PC-3 (cell line): Measurements from ENCODE around the gene NIPBL. TPM values are rescaled to one million over a fixed set of nuclear protein-coding genes. Genes with fewer than 3 reads are reported as not detected.

Experiments used
- ATAC-seq: fragments of 200-7000 bp; cut with Tn5 transposase; 2 replicates; pipeline ENCODE4 v1.9.1; 2020; ENCODE audit warnings: mild to moderate bottlenecking, moderate library complexity
- BruUV-seq: library from RNA; stranded (reverse); fragments of 400-500 nt; replicated peaks from 2 replicates; lab custom pipeline; 2021; lab: Mats Ljungman, UMichigan
- CTCF ChIA-PET: fragments of 300-600 bp; sonication (Branson Sonifier 250); formaldehyde crosslinking; loops from one replicate; lab custom pipeline; 2022; ENCODE audit warnings: antibody characterized with exemption; lab: Charles Lee
- POLR2A ChIA-PET: fragments of 300-600 bp; sonication (Branson Sonifier 250); formaldehyde crosslinking; loops from one replicate; lab custom pipeline; 2022; ENCODE audit warnings: antibody characterized with exemption; ENCODE audit not compliant: unreplicated experiment; lab: Charles Lee
- DNase-seq: peaks from one replicate; pipeline ENCODE4 v3.0.0-alpha.2; 2015
- H2AFZ ChIP-seq: fragments of 300-600 bp; sonication (generic); 2 replicates; pipeline ENCODE4 v1.6.0; 2016; ENCODE audit warnings: antibody characterized with exemption, low read length
- H3F3A ChIP-seq: fragments of 300-600 bp; sonication (generic); one replicate; pipeline ENCODE4 v1.6.0; 2017; ENCODE audit warnings: antibody characterized with exemption, low read length, control low read depth, mild to moderate bottlenecking; ENCODE audit not compliant: unreplicated experiment
- H3K27ac ChIP-seq: fragments of 300-600 bp; sonication (generic); 2 replicates; pipeline ENCODE4 v1.5.1; 2016; ENCODE audit warnings: mild to moderate bottlenecking, low read length
- H3K27me3 ChIP-seq: fragments of 300-600 bp; sonication (generic); 2 replicates; pipeline ENCODE4 v1.6.1; 2016; ENCODE audit warnings: low read length, mixed read lengths
- H3K36me3 ChIP-seq: fragments of 300-600 bp; sonication (generic); 2 replicates; pipeline ENCODE4 v1.6.1; 2016; ENCODE audit warnings: low read depth, mixed run types, low read length, mixed read lengths
- H3K4me1 ChIP-seq: fragments of 300-600 bp; sonication (generic); 2 replicates; pipeline ENCODE4 v1.5.1; 2016; ENCODE audit warnings: low read length; ENCODE audit not compliant: insufficient read depth
- H3K4me2 ChIP-seq: fragments of 300-600 bp; sonication (generic); 2 replicates; pipeline ENCODE4 v1.6.0; 2016; ENCODE audit warnings: low read length
- H3K4me3 ChIP-seq: fragments of 300-600 bp; sonication (generic); 2 replicates; pipeline ENCODE4 v1.5.1; 2016; ENCODE audit warnings: mild to moderate bottlenecking, low read length, mixed read lengths
- H3K79me2 ChIP-seq: fragments of 300-600 bp; sonication (generic); 2 replicates; pipeline ENCODE4 v1.6.1; 2017; ENCODE audit warnings: low read length, mixed read lengths
- H3K9ac ChIP-seq: fragments of 300-600 bp; sonication (generic); 2 replicates; pipeline ENCODE4 v1.6.0; 2016; ENCODE audit warnings: mild to moderate bottlenecking, low read length
- H3K9me2 ChIP-seq: fragments of 300-600 bp; sonication (generic); replicated peaks from 2 replicates; pipeline ENCODE4 v1.6.1; 2016; ENCODE audit warnings: mixed run types, low read length, mixed read lengths
- H3K9me3 ChIP-seq: fragments of 300-600 bp; sonication (generic); 2 replicates; pipeline ENCODE4 v1.6.1; 2016; ENCODE audit warnings: low read length, mixed read lengths
- H4K20me1 ChIP-seq: fragments of 300-600 bp; sonication (generic); 2 replicates; pipeline ENCODE4 v1.6.1; 2016; ENCODE audit warnings: low read length, mixed read lengths
- CTCF ChIP-seq: fragments of 300-600 bp; sonication (generic); conservative IDR thresholded peaks from 2 replicates; pipeline ENCODE4 v1.5.1; 2017; ENCODE audit warnings: antibody characterized with exemption, low read depth, mild to moderate bottlenecking, low read length
- EZH2 ChIP-seq: fragments of 300-600 bp; sonication (generic); IDR thresholded peaks from one replicate; pipeline ENCODE4 v1.6.1; 2017; ENCODE audit warnings: antibody characterized with exemption, mild to moderate bottlenecking, low read length; ENCODE audit not compliant: unreplicated experiment
- EZH2phosphoT487 ChIP-seq: fragments of 300-600 bp; sonication (generic); IDR thresholded peaks from 2 replicates; pipeline ENCODE4 v1.6.1; 2018; ENCODE audit warnings: mild to moderate bottlenecking, antibody characterized with exemption, low read length, borderline replicate concordance
- intact Hi-C: fragments of 100-400 bp; cut with micrococcal nuclease; formaldehyde crosslinking; loops from 2 replicates; pipeline ENCODE4 v1.9.0; 2023
- total RNA-seq: library from RNA; depleted of rRNA; stranded (reverse); fragments of >200 nt; gene quantifications from 2 replicates; pipeline ENCODE4 v1.2.3, GENCODE V29; 2014

Gene NIPBL
- total RNA-seq, 1 experiment from 2014 or later, result 16.8 TPM

DNA sequence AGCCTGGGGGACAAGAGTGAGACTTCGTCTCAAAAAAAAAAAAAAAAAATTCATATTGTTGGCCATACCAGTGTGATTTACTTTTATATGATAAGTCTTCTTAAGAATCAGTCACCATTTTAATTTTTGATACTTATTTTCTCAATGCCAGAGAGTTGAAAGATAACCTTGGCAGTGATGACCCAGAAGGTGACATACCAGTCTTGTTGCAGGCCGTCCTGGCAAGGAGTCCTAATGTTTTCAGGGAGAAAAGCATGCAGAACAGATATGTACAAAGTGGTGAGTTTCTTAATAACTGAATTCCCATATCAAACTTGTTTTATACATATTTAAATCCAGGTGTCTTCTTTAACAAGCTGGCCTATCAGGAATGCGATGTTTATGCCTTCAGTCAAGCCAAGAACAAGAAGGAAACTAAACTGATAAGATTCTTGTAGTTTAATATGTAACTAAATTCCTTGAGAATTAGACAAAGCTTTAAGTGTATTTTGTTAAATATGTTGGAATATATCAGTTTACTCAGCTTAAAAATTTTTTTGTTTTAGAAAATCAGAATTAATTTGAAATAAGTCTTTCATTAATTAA is 81.5 kb downstream of the NIPBL start:
- Histone ChIP-seq H3K9me2 (no peaks in the 10 kb centered on the region), H3K9ac (no peak overlapping the region), H3K4me2 (no peak overlapping the region), H3K4me3 (no peak overlapping the region), H3K9me3 (no peaks in the 10 kb centered on the region), H3K79me2 (peaks cover 11% of the 10 kb centered on the region), H3F3A (no peaks in the 10 kb centered on the region), H3K4me1 (no peaks in the 10 kb centered on the region), H3K36me3 (peaks cover 4% of the 10 kb centered on the region; the same call in 1 of the 2 replicates), H3K27me3 (no peaks in the 10 kb centered on the region), H4K20me1 (no peaks in the 10 kb centered on the region), H3K27ac (no peak overlapping the region), H2AFZ (no peak overlapping the region)
- intact Hi-C loops, result no loop called here
- TF ChIP-seq CTCF, result no peak
- no peak for TF ChIP-seq EZH2
- no peak for TF ChIP-seq EZH2phosphoT487
- ATAC-seq, result no peak
- no peak for DNase-seq
- CTCF ChIA-PET, result no interaction called here
- POLR2A ChIA-PET, result no interaction called here
- BruUV-seq, result no TSS peak

DNA sequence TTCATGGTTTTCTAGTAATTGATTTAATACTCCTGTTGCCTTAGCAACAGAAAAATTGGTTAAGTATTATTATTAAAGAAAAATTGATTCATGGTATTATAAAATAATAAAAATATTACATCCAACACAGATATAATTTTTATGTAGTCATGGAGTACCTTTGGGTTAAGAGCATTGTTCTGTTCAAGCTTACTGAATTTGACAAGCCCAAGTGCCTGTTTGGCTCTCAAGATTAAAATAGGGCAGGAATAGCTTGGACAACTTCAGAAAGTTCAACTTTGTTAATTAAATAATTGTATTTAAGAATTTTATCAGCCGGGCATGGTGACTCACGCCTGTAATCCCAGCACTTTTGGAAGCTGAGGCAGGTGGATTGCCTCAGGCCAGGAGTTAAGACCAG is 82.0 kb downstream of the NIPBL start:
- no TSS peak for BruUV-seq
- H3K79me2 ChIP-seq, result peaks cover 5% of the 10 kb centered on the region
- ATAC-seq, result no peak

More for the DNA sequence above, 82.0 kb downstream of the NIPBL start:
- H2AFZ ChIP-seq, result no peak overlapping the region
- no peak overlapping the region for H3K4me2 ChIP-seq
- H3F3A ChIP-seq, result no peaks in the 10 kb centered on the region
- no peak overlapping the region for H3K27ac ChIP-seq
- intact Hi-C loops, result no loop called here
- no peak overlapping the region for H3K4me3 ChIP-seq
- CTCF ChIA-PET, result no interaction called here
- no peak for TF ChIP-seq EZH2
- TF ChIP-seq CTCF, result no peak
- no peak for TF ChIP-seq EZH2phosphoT487
- no peaks in the 10 kb centered on the region for H3K9me2 ChIP-seq
- peaks cover 4% of the 10 kb centered on the region; the same call in 1 of the 2 replicates for H3K36me3 ChIP-seq
- DNase-seq, result no peak
- no peaks in the 10 kb centered on the region for H4K20me1 ChIP-seq
- POLR2A ChIA-PET, result no interaction called here
- H3K27me3 ChIP-seq, result no peaks in the 10 kb centered on the region
- no peaks in the 10 kb centered on the region for H3K9me3 ChIP-seq
- no peaks in the 10 kb centered on the region for H3K4me1 ChIP-seq
- H3K9ac ChIP-seq, result no peak overlapping the region
